ENCODE measurements around the gene NXPE4.
"Not testable (repeated sequence)": the region's sequence is repeated elsewhere in the genome, so short reads cannot be mapped to it uniquely, and the experiment has no call there.

NXPE4 gene

GRCh38 chr11:114609429-114609828 is 13.8 kb upstream of the NXPE4 start:
- DNase-seq = no peak

DNA sequence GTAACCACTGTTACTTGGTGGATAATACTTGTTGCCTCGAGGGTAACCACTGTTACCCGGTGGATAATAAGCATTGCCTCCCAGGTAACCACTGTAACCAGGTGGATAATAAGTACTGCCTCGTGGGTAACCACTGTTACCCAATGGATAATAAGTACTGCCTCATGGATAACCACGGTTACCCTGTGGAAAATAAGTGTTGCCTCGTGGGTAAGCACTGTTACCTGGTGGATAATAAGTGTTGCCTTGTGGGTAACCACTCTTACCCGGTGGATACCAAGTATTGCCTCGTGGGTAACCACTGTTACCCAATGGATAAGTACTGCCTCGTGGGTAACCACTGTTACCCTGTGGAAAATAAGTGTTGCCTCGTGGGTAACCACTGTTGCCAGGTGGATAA is 13.0 kb upstream of the NXPE4 start:
- DNase-seq = not testable (repeated sequence)

GRCh38 chr11:114607753-114608459 is 12.3 kb upstream of the NXPE4 start:
- DNase-seq = no peak

GRCh38 chr11:114606802-114607075 is 11.2 kb upstream of the NXPE4 start:
- DNase-seq = not testable (repeated sequence)

DNA sequence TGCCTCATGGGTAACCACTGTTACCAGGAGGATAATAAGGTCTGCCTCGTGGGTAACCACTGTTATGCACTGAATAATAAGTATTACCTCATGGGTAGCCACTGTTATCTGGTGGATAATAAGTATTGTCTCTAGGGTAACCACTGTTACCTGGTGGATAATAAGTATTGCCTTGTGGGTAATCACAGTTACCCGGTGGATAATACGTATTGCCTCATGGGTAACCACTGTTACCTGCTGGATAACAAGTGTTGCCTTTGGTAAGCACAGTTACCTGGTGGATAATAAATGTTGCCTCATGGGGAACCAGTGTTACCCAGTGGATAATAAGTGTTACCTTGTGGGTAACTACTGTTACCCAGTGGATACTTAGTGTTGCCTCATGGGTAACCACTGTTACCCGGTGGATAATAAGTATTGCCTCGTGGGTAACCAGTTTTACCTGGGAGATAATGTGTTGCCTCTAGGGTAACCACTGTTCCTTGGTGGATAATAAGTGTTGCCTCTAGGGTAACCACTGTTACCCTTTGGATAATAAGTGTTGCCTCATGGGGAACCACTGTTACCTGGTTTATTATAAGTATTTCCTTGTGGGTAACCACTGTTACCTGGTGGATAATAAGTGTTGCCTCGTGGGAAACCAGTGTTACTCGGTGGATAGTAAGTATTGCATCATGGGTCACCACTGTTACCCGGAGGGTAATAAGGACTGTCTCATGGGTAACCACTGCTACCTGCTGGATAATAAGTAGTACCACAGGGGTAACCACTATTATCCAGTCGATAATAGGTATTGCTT is 10.6 kb upstream of the NXPE4 start:
- no peak for DNase-seq

DNA sequence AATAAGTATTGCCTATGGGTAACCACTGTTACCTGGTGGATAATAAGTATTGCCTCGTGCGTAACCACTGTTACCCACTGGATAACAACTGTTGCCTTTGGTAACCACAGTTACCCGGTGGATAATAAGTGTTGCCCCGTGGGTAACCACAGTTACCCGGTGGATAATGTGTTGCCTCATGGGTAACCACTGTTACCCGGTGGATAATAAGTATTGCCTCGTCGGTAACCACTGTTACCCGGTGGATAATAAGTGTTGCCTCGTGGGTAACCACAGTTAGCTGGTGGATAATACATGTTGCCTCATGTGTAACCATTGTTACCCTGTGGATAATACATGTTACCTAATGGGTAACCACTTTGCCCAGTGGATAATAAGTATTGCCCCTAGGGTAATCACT is 9.8 kb upstream of the NXPE4 start:
- no peak for DNase-seq

GRCh38 chr11:114604886-114605285 is 9.3 kb upstream of the NXPE4 start:
- DNase-seq = no peak

DNA sequence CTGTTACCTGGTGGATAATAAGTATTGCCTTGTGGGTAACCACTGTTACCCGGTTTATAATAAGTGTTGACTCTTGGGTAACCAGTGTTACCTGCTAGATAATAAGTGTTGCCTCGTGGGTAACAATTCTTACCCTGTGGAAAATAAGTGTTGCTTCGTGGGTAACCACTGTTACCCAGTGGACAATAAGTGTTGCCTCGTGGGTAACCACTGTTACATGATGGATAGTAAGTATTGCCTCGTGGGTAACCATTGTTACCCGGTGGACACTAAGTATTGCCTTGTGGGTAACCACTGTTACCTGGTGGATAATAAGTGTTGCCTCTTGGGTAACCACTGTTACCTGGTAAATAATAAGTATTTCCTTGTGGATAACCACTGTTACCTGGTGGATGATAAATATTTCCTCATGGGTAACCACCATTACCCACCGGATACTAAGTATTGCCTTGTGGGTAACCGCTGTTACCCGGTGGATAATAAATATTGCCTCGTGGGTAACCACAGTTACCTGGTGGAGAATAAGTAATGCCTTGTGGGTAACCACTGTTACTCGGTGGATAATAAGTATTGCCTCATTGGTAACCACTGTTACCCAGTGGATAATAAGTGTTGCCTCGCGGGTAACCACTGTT is 8.7 kb upstream of the NXPE4 start:
- no peak for DNase-seq

DNA sequence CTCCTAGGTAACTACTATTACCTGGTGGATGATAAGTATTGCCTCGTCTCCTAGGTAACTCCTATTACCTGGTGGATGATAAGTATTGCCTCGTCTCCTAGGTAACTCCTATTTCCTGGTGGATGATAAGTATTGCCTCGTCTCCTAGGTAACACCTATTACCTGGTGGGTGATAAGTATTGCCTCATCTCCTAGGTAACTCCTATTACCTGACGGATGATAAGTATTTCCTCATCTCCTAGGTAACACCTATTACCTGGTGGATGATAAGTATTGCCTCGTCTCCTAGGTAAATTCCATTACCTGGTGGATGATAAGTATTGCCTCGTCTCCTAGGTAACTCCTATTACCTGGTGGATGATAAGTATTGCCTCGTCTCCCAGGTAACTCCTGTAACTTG is 7.6 kb upstream of the NXPE4 start:
- DNase-seq = not testable (repeated sequence)

DNA sequence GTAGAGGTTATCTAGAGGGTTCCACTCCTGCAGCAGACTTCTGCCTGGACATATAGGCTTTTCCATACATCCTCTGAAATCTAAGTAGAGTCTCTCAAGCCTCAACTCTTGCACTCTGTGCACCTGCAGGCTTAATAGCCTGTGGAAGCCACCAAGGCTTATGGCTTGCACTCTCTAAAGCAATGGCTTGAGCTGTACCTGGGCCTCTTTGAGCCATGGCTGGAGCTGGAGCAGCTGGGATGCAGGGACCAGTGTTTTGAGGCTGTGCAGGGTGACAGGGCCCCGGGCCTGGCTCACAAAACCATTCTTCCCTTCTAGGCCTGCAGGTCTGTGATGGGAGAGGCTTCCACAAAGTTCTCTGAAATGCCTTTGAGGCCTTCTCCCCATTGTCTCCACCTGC is 2.9 kb upstream of the NXPE4 start:
- no peak for DNase-seq

- no peak for DNase-seq
Observed at GRCh38 chr11:114596175-114596919, 761 bp upstream of the NXPE4 start.

DNA sequence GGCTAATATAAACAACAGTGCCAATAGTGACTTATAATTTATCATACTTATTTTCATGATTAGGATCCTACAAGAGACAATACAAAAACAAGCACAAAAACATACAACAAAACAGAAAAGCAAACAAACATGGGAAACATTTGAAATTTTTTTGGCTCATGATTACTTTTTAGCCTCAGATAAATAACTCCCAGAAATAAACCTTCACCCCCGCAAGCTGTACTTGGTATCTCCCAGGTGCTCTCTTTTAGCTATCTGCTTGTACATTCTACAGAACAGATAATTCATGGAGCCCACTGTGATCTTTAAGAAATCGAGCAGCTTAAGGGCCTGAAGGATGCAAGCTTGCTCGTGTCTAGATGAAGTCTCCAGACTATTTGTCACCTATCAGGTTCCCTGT is 883 bp downstream of the NXPE4 start:
- no peak for DNase-seq

GRCh38 chr11:114587398-114587953 is 8.1 kb downstream of the NXPE4 start:
- no peak for DNase-seq

DNA sequence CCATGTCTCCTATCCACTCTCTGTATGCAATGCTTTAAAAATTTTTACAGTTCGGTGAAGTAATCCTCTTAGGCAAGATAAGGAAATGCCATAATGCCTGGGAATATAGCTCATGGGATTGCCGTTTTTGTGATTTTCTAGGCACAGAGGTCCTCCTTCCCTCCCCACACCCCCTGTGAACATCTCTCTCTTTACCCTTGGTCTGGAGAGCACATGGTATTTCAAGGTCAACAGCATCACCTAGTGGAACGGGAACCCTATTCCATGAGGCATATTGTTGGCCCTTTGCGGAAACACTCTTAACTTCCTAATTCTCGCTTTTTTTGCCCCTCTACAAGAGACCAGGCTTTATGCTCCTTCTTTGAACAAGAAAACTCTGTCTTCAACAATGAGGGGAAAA is 8.8 kb downstream of the NXPE4 start:
- no peak for DNase-seq

DNA sequence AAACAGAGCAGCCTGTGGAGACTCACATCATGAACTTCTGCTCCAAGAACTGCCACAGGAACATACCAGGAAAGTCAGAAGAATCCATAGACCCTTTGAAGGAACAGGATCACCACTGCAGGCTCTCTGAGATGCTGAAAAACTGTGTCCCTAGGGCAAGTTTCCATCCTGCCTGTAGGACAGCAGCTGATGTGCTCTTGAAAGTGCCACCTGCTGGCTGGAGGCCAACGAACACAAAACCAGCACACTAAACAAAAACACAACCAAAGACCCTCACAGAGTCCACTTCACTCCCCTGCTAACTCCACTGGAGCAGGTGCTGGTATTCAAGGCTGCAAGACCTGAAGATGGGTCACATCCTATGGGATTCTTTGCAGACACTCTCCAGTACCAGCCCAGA is 23.9 kb downstream of the NXPE4 start:
- no peak for DNase-seq

DNA sequence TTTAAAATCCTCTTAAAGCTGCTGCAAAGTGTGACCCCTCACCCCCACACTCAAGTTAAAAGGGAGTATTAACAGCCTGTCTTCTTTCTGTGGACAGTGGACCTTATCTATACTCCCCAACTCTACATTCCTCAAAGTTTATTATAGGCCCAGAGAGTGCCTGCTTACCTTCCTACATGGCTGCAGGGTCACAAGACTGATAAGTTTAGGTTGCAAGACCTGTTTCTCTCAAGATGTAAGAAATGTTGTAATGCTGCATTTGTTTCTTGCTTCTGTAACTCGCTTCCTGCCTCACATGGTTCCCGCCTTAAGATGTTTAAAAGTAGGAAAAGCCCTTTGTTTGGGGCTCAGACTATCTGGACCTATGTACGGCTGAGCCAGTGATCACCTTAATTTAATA is 25.8 kb downstream of the NXPE4 start:
- DNase-seq = no peak

- DNase-seq = no peak
Observed at GRCh38 chr11:114566276-114566675, 29.3 kb downstream of the NXPE4 start.

GRCh38 chr11:114564831-114565230 is 30.8 kb downstream of the NXPE4 start:
- no peak for DNase-seq

- DNase-seq = no peak
Observed at GRCh38 chr11:114563077-114563476, 32.5 kb downstream of the NXPE4 start.

GRCh38 chr11:114562166-114562916 is 33.2 kb downstream of the NXPE4 start:
- DNase-seq = no peak

- no peak for DNase-seq
Observed at GRCh38 chr11:114559425-114560310, 35.9 kb downstream of the NXPE4 start, which contains the start of gene NXPE1. Gene NXPE1 (minus strand): TSS chr11:114559881. CDS start chr11:114551201, 8,680 bp downstream.

Data from activated CD4-positive, alpha-beta T cell treated with anti-CD3 and anti-CD28 coated beads, Interleukin-2, amount 50 U/mL, for 1 hour (primary cell).